Right renal pelvis (tissue), 4 donors: ENCODE results near the gene FRMPD2. TPM values are rescaled to one million over a fixed set of nuclear protein-coding genes. Genes with fewer than 3 reads are reported as not detected.
"Not testable (repeated sequence)": the region's sequence is repeated elsewhere in the genome, so short reads cannot be mapped to it uniquely, and the experiment has no call there.

Experiments
- DNase-seq, 4 donors: peaks; one replicate each; pipeline ENCODE4 v3.0.0-alpha.2; 2013; ENCODE audit warnings: low read depth in 4 of 4, low spot score in 3 of 4, missing footprints in 1 of 4
- polyA plus RNA-seq, 4 donors: library from polyadenylated mRNA; unstranded; fragments of 120-200 nt; gene quantifications; one replicate each; pipeline ENCODE4 v1.2.1, GENCODE V29; 2013; ENCODE audit not compliant: insufficient read length in 4 of 4

Gene FRMPD2
- polyA plus RNA-seq, 4 donors = 0.58 to 0.89 (median 0.77) TPM

DNA sequence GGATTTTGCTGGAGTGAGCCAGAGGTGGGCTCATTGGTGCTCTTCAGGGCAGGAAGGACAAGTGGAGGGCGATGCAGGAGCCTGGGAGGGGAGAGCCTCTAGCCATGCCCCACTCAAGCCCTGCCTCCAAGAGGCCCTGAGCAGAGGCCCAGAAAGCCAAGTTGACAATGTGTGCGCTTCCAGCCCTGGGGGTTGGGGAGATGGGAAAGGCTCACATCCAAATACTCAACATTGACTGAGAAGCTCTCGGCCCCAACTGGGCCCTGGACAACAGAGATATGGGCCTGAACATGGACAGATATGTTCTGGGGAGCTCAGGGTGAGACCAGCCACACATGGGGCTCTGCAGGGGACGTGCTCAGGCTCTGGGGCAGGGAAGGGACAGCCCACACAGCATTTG, 39.0 kb downstream of the FRMPD2 start:
- DNase-seq = no peak

GRCh38 chr10:48234787-48235186, 39.7 kb downstream of the FRMPD2 start:
- no peak for DNase-seq

DNA sequence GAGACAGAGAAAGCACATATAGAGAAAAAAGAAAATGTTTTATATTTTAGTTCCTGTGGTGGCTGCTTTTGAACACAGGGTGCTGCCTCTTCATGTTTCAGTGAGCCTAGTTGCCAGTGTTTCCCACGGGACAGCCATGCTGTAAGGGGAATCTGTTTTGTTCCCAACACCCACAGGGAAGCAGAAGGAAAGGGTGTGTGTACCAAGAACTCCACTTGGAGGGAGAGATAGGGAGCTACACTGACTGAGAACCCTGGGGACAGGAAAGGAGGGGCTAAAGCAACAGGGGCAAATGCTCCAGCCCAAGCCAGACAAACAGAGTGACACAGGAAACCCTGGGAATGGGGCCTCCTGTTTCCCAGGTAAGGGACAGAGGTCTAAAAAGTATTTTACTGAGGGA, 40.2 kb downstream of the FRMPD2 start:
- no peak for DNase-seq

- no peak for DNase-seq
Measured at GRCh38 chr10:48233559-48234005, 40.9 kb downstream of the FRMPD2 start.

DNA sequence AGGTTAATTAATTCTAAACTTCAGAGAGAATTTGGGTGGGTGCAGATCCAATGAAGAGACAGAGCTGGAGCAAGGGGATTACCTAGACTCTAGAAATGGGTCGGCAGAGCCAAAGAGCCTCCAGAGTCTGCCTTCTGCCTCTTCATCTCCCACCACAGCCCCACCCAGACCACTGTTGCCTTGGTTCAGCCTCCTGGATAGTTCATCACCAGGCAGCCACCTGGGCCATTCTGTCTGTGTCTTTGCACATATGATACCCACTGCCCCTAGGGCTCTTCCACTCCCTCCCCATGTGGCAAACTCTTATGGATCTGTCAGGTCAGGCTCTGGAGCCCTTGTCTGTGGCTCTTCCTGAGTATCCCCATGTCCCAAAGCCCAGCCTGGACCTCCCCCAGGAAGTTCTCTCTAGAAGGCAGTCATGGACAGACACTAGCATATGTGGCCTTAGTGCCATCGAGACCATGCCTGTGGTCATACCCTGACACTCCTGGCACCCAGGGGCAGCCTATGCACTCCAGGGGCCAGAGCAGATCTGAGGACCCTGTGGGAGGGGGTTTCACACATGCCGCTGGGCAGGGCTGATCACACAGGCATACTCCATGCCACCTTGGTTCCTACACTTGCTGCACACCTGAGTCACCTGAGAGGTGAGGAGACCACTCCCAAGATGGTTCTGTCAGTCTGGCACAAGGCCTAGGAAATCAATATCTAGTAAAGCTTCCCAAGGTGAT, 41.6 kb downstream of the FRMPD2 start:
- no peak for DNase-seq

DNA sequence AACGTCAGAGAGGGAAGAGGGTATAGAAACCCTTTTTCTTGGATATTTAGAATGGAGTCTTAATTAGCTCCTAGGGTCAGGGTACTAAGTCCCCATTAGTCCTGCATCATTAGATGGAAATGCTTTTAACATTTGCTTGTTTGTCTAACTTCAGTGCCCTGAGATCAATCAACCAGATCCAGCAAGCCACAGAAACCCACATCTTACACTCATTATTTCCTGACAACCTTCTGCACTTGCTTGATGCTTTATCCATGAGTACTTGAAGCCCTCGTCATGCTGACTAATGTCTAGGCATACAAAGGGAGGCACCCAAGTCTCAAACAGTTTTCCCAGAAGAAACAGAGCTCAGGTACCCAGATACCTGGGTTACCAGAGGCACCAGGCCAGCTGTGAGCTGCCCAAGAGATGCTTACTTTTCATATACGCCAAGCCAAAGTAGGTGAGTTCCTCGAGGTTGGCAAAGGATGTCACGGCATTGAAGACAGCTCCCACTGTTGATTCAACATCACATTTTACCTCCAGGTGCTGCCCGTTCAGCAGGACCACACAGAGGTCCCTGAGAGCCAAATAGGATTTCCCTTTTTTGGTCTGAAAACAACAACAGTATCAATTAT, 42.7 kb downstream of the FRMPD2 start:
- no peak for DNase-seq

- no peak for DNase-seq
Measured at GRCh38 chr10:48231178-48231577, 43.3 kb downstream of the FRMPD2 start.

DNA sequence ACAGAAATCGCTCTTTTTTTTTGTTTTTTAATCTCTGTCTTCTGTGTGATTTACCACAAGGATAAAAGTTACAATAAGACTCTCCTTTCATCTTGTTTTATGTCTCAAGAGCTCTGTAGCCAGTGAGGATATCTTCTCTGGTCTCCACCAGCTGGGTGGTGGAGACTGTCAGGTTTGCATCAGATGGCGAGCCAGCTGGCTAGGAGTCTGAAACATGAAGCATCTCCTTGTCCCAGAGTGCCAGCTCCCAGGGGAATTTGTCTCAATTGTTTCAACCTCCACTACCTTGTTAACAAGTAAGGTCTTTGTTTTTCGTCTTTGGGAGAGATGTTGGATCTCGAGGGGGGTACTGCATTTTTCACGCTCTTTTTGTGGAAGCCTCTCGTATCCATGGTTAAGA, 47.3 kb downstream of the FRMPD2 start:
- no peak for DNase-seq

GRCh38 chr10:48224979-48225560, 49.4 kb downstream of the FRMPD2 start:
- no peak for DNase-seq

GRCh38 chr10:48224296-48224695, 50.2 kb downstream of the FRMPD2 start:
- DNase-seq = no peak

DNA sequence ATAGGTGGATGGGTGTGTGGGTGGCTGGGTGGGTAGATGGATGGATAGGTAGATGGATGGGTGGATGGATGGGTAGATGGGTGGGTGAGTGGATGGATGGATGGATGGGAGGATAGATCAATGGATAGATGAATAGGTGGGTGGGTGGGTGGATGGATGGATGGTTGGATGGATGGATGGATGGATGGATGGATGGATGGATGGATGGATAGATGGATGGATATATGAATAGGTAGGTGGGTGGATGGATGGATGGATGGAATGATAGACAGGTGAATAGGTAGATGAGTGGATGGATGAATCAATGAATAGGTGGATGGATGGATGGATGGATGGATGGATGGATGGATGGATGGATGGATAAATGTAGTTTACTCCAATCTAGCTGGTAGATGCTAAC, 52.7 kb downstream of the FRMPD2 start:
- no peak for DNase-seq

DNA sequence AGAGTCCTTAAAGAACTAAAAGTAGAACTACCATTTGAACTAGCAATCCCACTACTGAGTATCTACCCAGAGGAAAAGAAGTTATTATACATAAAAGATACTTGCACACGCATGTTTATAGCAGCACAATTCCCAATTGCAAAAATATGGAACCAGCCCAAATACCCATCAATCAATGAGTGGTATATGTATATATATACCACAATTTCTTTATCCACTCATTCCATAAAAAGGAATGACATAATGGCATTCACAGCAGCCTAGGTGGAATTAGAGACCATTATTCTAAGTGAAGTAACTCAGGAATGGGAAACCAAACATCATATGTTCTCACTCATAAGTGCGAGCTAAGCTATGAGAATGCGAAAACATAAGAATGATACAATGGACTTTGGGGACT, 53.5 kb downstream of the FRMPD2 start:
- DNase-seq = not testable (repeated sequence)

DNA sequence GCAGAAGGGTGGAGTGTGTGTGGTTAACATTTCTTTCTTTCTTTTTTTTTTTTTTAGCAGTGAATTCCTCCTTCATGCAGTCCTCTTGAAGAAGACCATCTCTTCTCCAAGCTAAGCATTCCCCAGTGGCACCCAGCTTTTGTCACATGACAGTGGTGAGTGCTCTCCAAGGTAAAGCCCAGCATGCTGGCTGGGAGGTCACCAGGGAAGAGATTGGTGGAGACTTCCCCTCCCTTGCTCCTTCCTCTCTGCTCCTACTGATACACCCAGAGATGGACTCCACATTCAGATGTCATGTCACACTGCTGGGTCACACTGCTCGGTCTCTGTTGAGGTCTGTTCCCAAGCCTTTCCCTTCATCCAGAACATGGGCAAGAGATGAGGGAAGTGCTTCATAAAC, 55.3 kb downstream of the FRMPD2 start:
- DNase-seq = no peak

- no peak for DNase-seq
Measured at GRCh38 chr10:48216744-48217143, 57.8 kb downstream of the FRMPD2 start.

DNA sequence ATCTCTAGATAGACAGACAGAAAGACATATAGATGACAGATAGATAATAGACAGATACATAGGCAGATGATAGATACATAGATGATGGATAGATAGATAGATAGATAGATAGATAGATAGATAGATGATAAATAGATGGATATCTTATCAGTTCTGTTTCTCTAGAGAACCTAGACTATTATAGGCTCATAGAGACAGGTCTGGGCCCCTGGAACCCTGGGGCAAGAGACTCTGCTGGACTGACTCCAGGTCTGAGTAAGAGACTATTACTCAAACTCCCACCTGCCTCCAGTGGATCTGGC, 58.3 kb downstream of the FRMPD2 start:
- no peak for DNase-seq

DNA sequence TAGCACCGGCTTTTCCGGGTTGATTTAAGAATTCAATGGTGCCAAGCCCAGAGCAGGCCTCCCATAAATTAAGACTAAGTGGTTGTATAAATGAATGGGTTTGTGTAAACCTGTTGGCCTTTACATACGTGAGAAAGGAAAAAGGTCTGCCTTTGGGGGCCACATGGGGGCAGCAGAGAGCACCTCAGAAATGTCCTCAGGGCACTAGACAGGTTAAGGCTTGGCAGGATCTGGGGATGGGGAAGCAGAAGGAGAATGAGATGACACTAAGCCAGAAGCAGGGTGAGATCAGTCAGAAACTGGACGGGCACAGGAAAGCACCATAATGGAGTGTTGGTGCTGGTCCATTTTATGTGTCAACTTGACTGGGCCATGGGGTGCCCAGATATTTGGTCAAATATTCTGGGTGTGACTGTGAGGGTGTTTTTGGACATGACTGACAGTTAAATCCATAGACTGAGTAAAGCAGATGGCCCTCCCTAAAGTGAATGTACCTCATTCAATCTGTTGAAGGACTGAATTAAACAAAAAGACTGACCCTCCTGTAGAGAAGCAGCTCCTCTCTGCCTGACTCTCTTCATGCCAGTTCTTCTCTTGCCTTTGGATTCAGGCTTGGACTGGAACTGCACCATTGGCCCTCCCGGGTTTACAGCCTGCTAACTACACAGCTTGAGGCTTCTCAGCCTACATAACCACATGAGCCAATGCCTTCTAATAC, 58.9 kb downstream of the FRMPD2 start:
- DNase-seq = peak in 1 of 4 donors; percentile 24

GRCh38 chr10:48214716-48215485, 59.6 kb downstream of the FRMPD2 start:
- DNase-seq = no peak

- no peak for DNase-seq
Measured at GRCh38 chr10:48213047-48213446, 61.4 kb downstream of the FRMPD2 start.

GRCh38 chr10:48211777-48212176, 62.7 kb downstream of the FRMPD2 start:
- DNase-seq = no peak

GRCh38 chr10:48210966-48211365, 63.5 kb downstream of the FRMPD2 start:
- DNase-seq = no peak

DNA sequence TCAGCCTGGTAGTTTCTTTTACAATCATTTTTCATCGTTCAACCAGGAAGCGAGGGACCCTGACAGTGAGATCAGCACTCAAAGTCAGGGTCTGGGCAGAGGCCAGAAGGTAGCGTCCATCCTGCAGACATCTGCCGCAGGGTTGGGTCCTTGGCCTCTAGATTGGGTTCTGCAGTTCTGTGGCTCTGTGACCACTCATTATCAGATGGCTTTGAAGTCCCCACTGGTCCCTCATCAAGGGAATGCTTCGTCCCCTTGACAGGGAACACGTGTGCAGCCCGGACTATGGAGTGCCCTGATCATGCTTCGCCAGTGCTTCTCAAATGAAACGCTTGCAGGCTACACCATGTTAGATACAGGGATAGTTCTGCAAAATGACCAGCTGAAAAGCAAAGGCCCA, 64.1 kb downstream of the FRMPD2 start:
- DNase-seq = no peak
